Thoracic aorta (tissue), 2 donors: ENCODE data around the gene CDK1. TPM values are rescaled to one million over a fixed set of nuclear protein-coding genes. Genes with fewer than 3 reads are reported as not detected.

Experiments used
- ATAC-seq: fragments of 150-250 bp; one replicate; pipeline ENCODE4 v1.8.0; 2017; ENCODE audit warnings: low read depth; ENCODE audit not compliant: insufficient number of reproducible peaks, low FRiP score
- DNase-seq: peaks from one replicate; pipeline ENCODE4 v3.0.0-alpha.2; 2020; ENCODE audit warnings: low spot score
- H3K27ac ChIP-seq, 2 donors: fragments of 200-600 bp; sonication (generic); 1 replicate in 1 of 2; 2 replicates in 1 of 2; pipeline ENCODE4 v1.5.1; 2016; ENCODE audit warnings: mild to moderate bottlenecking in 2 of 2, moderate library complexity in 2 of 2
- H3K27me3 ChIP-seq: fragments of 200-600 bp; sonication (generic); replicated peaks from 2 replicates; pipeline ENCODE4 v1.6.0; 2016; ENCODE audit warnings: mild to moderate bottlenecking; ENCODE audit not compliant: insufficient read depth
- H3K36me3 ChIP-seq: fragments of 200-600 bp; sonication (generic); one replicate; pipeline ENCODE4 v1.5.1; 2016
- H3K4me1 ChIP-seq, 2 donors: fragments of 200-600 bp; sonication (generic); 1 replicate in 1 of 2; 2 replicates in 1 of 2; pipeline versions ENCODE4 v1.5.1 to v1.6.0; 2016; ENCODE audit warnings: low read depth in 2 of 2, mild to moderate bottlenecking in 1 of 2; ENCODE audit not compliant: control insufficient read depth in 1 of 2
- H3K4me3 ChIP-seq: fragments of 200-600 bp; sonication (generic); 2 replicates; pipeline ENCODE4 v1.5.1; 2016; ENCODE audit warnings: mild to moderate bottlenecking
- H3K9me3 ChIP-seq: fragments of 200-600 bp; sonication (generic); 2 replicates; pipeline ENCODE4 v1.5.1; 2016
- CTCF ChIP-seq: fragments of 200-600 bp; sonication (generic); IDR thresholded peaks from one replicate; pipeline ENCODE4 v1.5.1; 2019; ENCODE audit warnings: antibody characterized with exemption
- total RNA-seq, 2 donors: library from RNA; depleted of rRNA; stranded (reverse); fragments of >200 nt; gene quantifications; one replicate each; pipeline versions ENCODE4 v1.1.0 to v1.2.3, GENCODE V29; 2016

The CDK1 gene
- total RNA-seq, 2 donors from 2014 or later, result 0.71 to 2.0 TPM

GRCh38 chr10:60781661-60782060, 3.4 kb downstream of the CDK1 start:
- no peak for ATAC-seq
- no peak overlapping the region for H3K27ac ChIP-seq
- no peaks in the 10 kb centered on the region for H3K9me3 ChIP-seq
- H3K4me3 ChIP-seq, result no peak overlapping the region
- H3K27me3 ChIP-seq, result no peaks in the 10 kb centered on the region
- H3K36me3 ChIP-seq, result no peaks in the 10 kb centered on the region
- TF ChIP-seq CTCF, result no peak
- H3K4me1 ChIP-seq, result peaks cover 4 to 7% of the 10 kb centered on the region in 2 donors
- DNase-seq, result no peak

- no peaks in the 10 kb centered on the region for H3K27me3 ChIP-seq
- H3K36me3 ChIP-seq, result no peaks in the 10 kb centered on the region
- ATAC-seq (no peak), DNase-seq (no peak)
- H3K9me3 ChIP-seq, result no peaks in the 10 kb centered on the region
- no peak overlapping the region for H3K4me3 ChIP-seq
- no peak for TF ChIP-seq CTCF
- H3K4me1 ChIP-seq, result no peaks in the 10 kb centered on the region
- H3K27ac ChIP-seq, result no peak overlapping the region
Measured at GRCh38 chr10:60784641-60785040, 6.4 kb downstream of the CDK1 start.

GRCh38 chr10:60788544-60788943, 10.3 kb downstream of the CDK1 start:
- H3K4me1 ChIP-seq, result no peaks in the 10 kb centered on the region
- H3K27me3 ChIP-seq, result no peaks in the 10 kb centered on the region
- H3K4me3 ChIP-seq, result no peak overlapping the region
- H3K9me3 ChIP-seq, result no peaks in the 10 kb centered on the region
- no peak for ATAC-seq
- TF ChIP-seq CTCF, result no peak
- DNase-seq, result no peak
- no peaks in the 10 kb centered on the region for H3K36me3 ChIP-seq
- no peak overlapping the region for H3K27ac ChIP-seq

- Histone ChIP-seq H3K4me1 (no peaks in the 10 kb centered on the region), H3K36me3 (no peaks in the 10 kb centered on the region), H3K27ac (no peak overlapping the region), H3K4me3 (no peak overlapping the region), H3K9me3 (no peaks in the 10 kb centered on the region), H3K27me3 (no peaks in the 10 kb centered on the region)
- no peak for TF ChIP-seq CTCF
- ATAC-seq, result no peak
- DNase-seq, result no peak
Measured at GRCh38 chr10:60789340-60789739, 11.1 kb downstream of the CDK1 start.

GRCh38 chr10:60794953-60795352, 16.7 kb downstream of the CDK1 start:
- Histone ChIP-seq H3K4me3 (no peak overlapping the region), H3K27me3 (no peaks in the 10 kb centered on the region), H3K4me1 (no peaks in the 10 kb centered on the region), H3K9me3 (no peaks in the 10 kb centered on the region), H3K27ac (no peak overlapping the region), H3K36me3 (no peaks in the 10 kb centered on the region)
- no peak for TF ChIP-seq CTCF
- DNase-seq (no peak), ATAC-seq (no peak)
